ENCODE results near the gene ZBTB49.

Gene ZBTB49

DNA sequence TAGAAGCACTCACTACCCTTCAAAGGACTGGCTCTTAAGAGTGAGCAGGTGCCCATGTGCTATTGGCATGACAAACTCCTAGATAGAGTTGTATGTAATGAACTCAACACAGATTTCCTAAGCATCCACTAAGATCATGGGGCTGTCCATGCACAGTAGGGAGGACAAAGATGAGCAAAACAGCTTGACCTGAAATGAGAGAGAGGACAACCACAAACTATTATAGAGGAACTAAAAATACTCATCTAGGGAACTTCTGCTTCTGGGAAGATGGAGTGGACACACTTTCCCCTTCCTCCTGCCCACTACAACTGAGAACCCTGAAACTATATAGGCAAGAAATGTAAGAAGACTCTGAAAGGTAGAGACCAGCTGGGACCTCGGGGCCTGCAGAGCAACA, 21.3 kb upstream of the ZBTB49 start:
- H3K36me3 Mint-ChIP-seq: peaks cover 12% of the 10 kb centered on the region
- H3K27me3 Mint-ChIP-seq: no peaks in the 10 kb centered on the region
- peaks cover 8% of the 10 kb centered on the region for H3K4me1 Mint-ChIP-seq
- no peaks in the 10 kb centered on the region for H3K9me3 Mint-ChIP-seq
- peak overlapping the region; percentile 1 for H3K27ac Mint-ChIP-seq
- peak overlapping the region; percentile 2 for H3K4me3 Mint-ChIP-seq

GRCh38 chr4:4269331-4269731, 20.7 kb upstream of the ZBTB49 start:
- no peak overlapping the region for H3K27ac Mint-ChIP-seq
- peaks cover 13% of the 10 kb centered on the region for H3K36me3 Mint-ChIP-seq
- H3K4me1 Mint-ChIP-seq: peaks cover 8% of the 10 kb centered on the region
- H3K9me3 Mint-ChIP-seq: no peaks in the 10 kb centered on the region
- H3K27me3 Mint-ChIP-seq: no peaks in the 10 kb centered on the region
- H3K4me3 Mint-ChIP-seq: no peak overlapping the region

DNA sequence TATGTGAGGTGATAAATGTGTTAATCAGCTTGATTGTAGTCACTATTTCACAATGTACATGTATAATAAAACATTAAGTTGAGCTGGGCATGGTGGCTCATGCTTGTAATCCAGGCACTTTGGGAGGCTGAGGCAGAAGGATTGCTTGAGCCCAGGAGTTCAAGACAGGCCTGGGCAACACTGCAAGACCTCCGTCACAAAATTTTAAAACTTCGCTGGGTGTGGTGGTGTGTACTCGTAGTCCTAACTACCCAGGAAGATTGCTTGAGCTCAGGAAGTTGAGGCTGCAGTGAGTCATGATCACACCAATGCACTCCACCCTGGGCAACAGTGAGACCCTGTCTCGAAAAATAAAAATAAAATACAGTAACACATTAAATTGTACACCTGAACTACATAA, 20.2 kb upstream of the ZBTB49 start:
- H3K4me1 Mint-ChIP-seq: peaks cover 8% of the 10 kb centered on the region

DNA sequence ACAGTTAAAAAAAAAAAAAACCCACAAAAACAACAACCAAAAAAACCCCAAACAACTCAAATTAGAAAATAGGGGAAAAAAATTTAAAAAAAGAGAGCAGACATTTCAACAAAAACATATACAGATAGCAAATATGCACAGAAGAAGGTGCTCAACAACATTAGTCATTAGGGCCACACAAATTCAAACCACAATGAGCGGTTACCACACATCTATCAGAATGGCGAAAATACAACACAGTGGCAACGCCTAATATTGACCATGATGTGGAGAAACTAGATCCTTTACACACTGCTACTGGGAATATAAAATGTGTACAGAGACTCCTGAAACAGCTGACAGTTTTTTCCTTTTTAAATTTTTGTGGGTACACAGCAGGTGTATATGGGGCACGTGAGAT, 19.5 kb upstream of the ZBTB49 start:
- peak overlapping the region; percentile 30 for H3K27ac Mint-ChIP-seq
- H3K9me3 Mint-ChIP-seq: no peaks in the 10 kb centered on the region
- H3K4me1 Mint-ChIP-seq: peaks cover 8% of the 10 kb centered on the region
- H3K27me3 Mint-ChIP-seq: no peaks in the 10 kb centered on the region
- peak overlapping the region; percentile 51 for H3K4me3 Mint-ChIP-seq
- H3K36me3 Mint-ChIP-seq: peaks cover 19% of the 10 kb centered on the region

More for the DNA sequence above, 20.2 kb upstream of the ZBTB49 start:
- H3K36me3 Mint-ChIP-seq: peaks cover 18% of the 10 kb centered on the region
- H3K27ac Mint-ChIP-seq: no peak overlapping the region
- H3K4me3 Mint-ChIP-seq: no peak overlapping the region
- H3K27me3 Mint-ChIP-seq: no peaks in the 10 kb centered on the region
- no peaks in the 10 kb centered on the region for H3K9me3 Mint-ChIP-seq

DNA sequence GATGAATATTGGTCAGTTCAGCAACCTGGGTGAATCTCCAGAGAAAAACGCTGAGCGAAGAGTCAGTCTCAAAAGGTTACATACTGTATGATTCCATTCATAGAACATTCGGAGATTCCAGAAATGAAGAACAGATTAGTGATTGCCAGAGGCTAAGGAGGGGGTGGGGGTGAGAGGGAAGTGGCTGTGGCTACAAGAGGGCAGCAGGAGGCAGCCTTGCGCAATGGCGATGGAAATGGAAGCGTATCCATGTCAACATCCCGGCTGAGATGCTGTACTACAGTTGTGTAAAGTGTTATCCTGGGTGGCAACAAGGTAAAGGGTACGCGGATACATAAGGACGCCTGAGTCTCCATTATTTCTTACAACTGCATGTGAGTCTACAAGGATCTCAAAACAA, 18.1 kb upstream of the ZBTB49 start:
- peaks cover 8% of the 10 kb centered on the region for H3K4me1 Mint-ChIP-seq
- no peaks in the 10 kb centered on the region for H3K9me3 Mint-ChIP-seq
- H3K36me3 Mint-ChIP-seq: peaks cover 21% of the 10 kb centered on the region
- no peaks in the 10 kb centered on the region for H3K27me3 Mint-ChIP-seq
- no peak overlapping the region for H3K27ac Mint-ChIP-seq
- no peak overlapping the region for H3K4me3 Mint-ChIP-seq

GRCh38 chr4:4274226-4274625, 15.8 kb upstream of the ZBTB49 start:
- Mint-ChIP-seq H3K36me3 (peaks cover 20% of the 10 kb centered on the region), H3K4me3 (no peak overlapping the region), H3K27me3 (no peaks in the 10 kb centered on the region), H3K9me3 (no peaks in the 10 kb centered on the region), H3K4me1 (peaks cover 3% of the 10 kb centered on the region), H3K27ac (no peak overlapping the region)

GRCh38 chr4:4277531-4277930, 12.5 kb upstream of the ZBTB49 start:
- Mint-ChIP-seq H3K27me3 (no peaks in the 10 kb centered on the region), H3K27ac (no peak overlapping the region), H3K4me1 (no peaks in the 10 kb centered on the region), H3K36me3 (peaks cover 27% of the 10 kb centered on the region), H3K9me3 (no peaks in the 10 kb centered on the region), H3K4me3 (no peak overlapping the region)

DNA sequence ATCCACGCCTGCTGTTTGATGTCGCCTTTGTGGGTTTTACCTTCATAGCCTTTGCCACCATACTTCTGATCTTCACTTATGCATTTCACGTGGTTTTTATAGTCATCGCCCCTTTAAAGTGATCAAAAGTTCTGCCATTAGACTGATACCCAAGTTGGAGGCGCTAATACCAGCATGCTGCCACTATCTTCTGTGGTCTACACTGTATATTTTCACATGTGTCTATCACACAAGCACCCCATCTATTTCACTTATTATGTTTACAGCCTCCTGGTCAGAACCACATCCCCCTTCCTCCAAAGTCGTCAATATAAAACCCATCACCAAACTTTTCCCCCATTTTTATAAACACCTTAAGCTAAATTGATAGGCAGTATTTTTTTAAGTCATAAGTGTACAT, 8.3 kb upstream of the ZBTB49 start:
- H3K9me3 Mint-ChIP-seq: no peaks in the 10 kb centered on the region
- peaks cover 20% of the 10 kb centered on the region for H3K36me3 Mint-ChIP-seq
- H3K27ac Mint-ChIP-seq: no peak overlapping the region
- no peaks in the 10 kb centered on the region for H3K27me3 Mint-ChIP-seq
- peaks cover 9% of the 10 kb centered on the region for H3K4me1 Mint-ChIP-seq
- H3K4me3 Mint-ChIP-seq: no peak overlapping the region

DNA sequence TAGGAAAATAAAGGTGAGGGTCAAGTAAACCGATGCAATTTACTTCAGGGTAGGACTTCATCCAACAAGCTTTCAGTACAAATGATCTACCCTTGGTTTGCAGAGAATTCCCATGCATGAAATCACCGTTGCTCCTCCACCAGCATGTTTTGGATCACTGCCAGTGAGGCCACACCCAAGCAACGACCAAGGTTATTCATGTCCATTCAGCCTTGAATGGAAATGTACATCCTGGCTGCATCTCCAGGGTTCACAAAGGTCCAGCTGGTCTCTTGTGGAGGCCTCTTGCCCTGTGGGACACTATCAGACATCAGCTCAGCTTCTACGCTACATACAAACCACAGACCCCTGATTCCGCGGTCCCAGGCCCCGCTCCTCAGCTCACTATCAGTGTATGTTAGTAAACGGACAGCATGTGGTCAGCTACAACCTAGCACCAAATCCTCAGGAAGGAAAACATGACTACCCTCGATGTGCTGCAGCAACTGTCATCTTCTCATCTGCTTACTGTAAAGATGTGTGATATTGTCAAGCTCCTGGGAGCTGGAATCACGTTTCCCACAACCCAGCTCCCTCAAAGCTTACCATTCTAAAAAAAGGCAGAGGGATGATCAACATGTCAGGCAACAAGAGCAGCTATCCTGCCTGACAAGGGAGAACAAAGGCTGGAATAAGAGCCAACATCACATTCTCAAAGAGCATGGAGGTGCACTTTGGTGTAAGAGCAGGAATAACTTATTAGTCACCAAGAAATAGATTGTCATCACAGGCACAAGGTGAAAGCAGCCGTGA, 5.0 kb upstream of the ZBTB49 start:
- H3K27ac Mint-ChIP-seq: no peak overlapping the region
- H3K4me1 Mint-ChIP-seq: peaks cover 31% of the 10 kb centered on the region
- H3K9me3 Mint-ChIP-seq: no peaks in the 10 kb centered on the region
- H3K36me3 Mint-ChIP-seq: peaks cover 13% of the 10 kb centered on the region
- no peaks in the 10 kb centered on the region for H3K27me3 Mint-ChIP-seq
- no peak overlapping the region for H3K4me3 Mint-ChIP-seq

DNA sequence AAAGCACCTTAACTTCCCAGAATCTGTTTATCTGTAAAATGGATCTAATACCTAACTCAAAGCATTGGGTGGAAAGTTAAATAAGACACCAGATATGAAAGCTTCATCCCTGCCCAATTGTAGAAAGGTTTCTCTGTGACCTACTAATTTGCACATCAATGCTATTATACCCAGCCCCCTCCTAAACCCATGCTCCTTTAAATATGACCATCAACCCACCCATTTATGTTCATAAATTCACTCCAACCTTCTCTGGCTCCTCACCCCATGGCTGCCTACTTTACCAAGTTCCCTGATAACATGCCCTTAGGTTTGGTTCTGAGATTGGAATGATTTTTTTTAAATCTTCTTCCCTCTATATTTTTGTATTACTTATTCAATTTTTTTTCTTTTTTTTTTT, 2.0 kb upstream of the ZBTB49 start:
- Mint-ChIP-seq H3K27me3 (no peaks in the 10 kb centered on the region), H3K4me3 (peak overlapping the region; percentile 70), H3K9me3 (no peaks in the 10 kb centered on the region), H3K27ac (no peak overlapping the region), H3K36me3 (peaks cover 3% of the 10 kb centered on the region), H3K4me1 (peaks cover 54% of the 10 kb centered on the region)

- no peaks in the 10 kb centered on the region for H3K9me3 Mint-ChIP-seq
- no peak overlapping the region for H3K27ac Mint-ChIP-seq
- H3K4me3 Mint-ChIP-seq: peak overlapping the region; percentile 93
- no peaks in the 10 kb centered on the region for H3K27me3 Mint-ChIP-seq
- H3K36me3 Mint-ChIP-seq: peaks cover 3% of the 10 kb centered on the region
- peaks cover 60% of the 10 kb centered on the region for H3K4me1 Mint-ChIP-seq
Observed at GRCh38 chr4:4289055-4289454, 996 bp upstream of the ZBTB49 start.

- Mint-ChIP-seq H3K4me3 (peak overlapping the region; percentile 93), H3K36me3 (peaks cover 3% of the 10 kb centered on the region), H3K27me3 (no peaks in the 10 kb centered on the region), H3K27ac (peak overlapping the region; percentile 91), H3K9me3 (no peaks in the 10 kb centered on the region), H3K4me1 (peaks cover 62% of the 10 kb centered on the region)
Observed at GRCh38 chr4:4289597-4289940, 482 bp upstream of the ZBTB49 start.

GRCh38 chr4:4293279-4293678, 3.2 kb downstream of the ZBTB49 start:
- peaks cover 66% of the 10 kb centered on the region for H3K4me1 Mint-ChIP-seq

DNA sequence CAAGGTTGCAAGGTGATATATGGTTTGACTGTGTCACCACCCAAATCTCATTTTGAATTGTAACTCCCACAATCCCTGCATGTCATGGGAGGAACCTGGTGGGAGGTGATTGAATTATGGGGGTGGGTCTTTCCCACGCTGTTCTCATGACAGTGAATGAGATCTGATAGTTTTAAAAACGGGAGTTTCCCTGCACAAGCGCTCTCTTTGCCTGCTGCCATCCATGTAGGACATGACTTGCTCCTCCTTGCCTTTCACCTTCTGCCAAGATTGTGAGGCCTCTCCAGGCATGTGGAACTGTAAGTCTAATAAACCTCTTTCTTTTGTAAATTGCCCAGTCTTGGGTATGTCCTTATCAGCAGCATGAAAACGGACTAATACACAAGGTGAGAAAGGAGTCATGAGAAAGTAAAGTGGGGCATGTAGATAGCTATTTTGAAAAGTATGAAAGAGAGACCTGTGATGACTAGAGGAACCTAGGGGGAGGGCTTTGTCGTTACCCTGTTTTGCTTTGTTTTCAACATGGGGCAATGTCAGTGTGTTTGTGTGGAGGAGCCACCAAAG, 6.3 kb downstream of the ZBTB49 start:
- H3K36me3 Mint-ChIP-seq: peaks cover 10% of the 10 kb centered on the region
- H3K27me3 Mint-ChIP-seq: no peaks in the 10 kb centered on the region
- H3K4me1 Mint-ChIP-seq: peaks cover 61% of the 10 kb centered on the region
- no peaks in the 10 kb centered on the region for H3K9me3 Mint-ChIP-seq
- no peak overlapping the region for H3K4me3 Mint-ChIP-seq
- no peak overlapping the region for H3K27ac Mint-ChIP-seq

More at GRCh38 chr4:4293279-4293678, 3.2 kb downstream of the ZBTB49 start:
- H3K27ac Mint-ChIP-seq: no peak overlapping the region
- H3K27me3 Mint-ChIP-seq: no peaks in the 10 kb centered on the region
- no peaks in the 10 kb centered on the region for H3K9me3 Mint-ChIP-seq
- peaks cover 9% of the 10 kb centered on the region for H3K36me3 Mint-ChIP-seq
- H3K4me3 Mint-ChIP-seq: no peak overlapping the region

GRCh38 chr4:4299006-4299405, 9.0 kb downstream of the ZBTB49 start:
- H3K9me3 Mint-ChIP-seq: no peaks in the 10 kb centered on the region
- H3K27me3 Mint-ChIP-seq: no peaks in the 10 kb centered on the region
- peaks cover 44% of the 10 kb centered on the region for H3K4me1 Mint-ChIP-seq
- H3K4me3 Mint-ChIP-seq: no peak overlapping the region
- no peak overlapping the region for H3K27ac Mint-ChIP-seq
- H3K36me3 Mint-ChIP-seq: peaks cover 14% of the 10 kb centered on the region

GRCh38 chr4:4302001-4302400, 11.9 kb downstream of the ZBTB49 start:
- Mint-ChIP-seq H3K4me1 (peaks cover 27% of the 10 kb centered on the region), H3K27me3 (no peaks in the 10 kb centered on the region), H3K27ac (no peak overlapping the region), H3K9me3 (no peaks in the 10 kb centered on the region), H3K36me3 (peaks cover 14% of the 10 kb centered on the region), H3K4me3 (no peak overlapping the region)
